ENCODE data around the gene ANKFY1.

The ANKFY1 gene

GRCh38 chr17:4118015-4118743 is 145.6 kb downstream of the ANKFY1 start:
- no peak for DNase-seq
- Histone ChIP-seq H3K27ac (ENCODE audit: low read length) (no peak overlapping the region), H3K4me3 (ENCODE audit: low read depth in 1 of 2, low read length in 2 of 2) (no peak overlapping the region), H4K20me1 (ENCODE audit: insufficient read depth, low read length) (no peaks in the 10 kb centered on the region; the same call in 1 of the 2 replicates), H3K79me2 (ENCODE audit: insufficient read depth, low read length) (peaks cover 7% of the 10 kb centered on the region), H3K4me1 (ENCODE audit: insufficient read depth, low read length) (no peaks in the 10 kb centered on the region), H3K4me2 (ENCODE audit: insufficient read depth, low read length) (no peak overlapping the region), H3K27me3 (ENCODE audit: insufficient read depth, low read length, poor library complexity) (no peaks in the 10 kb centered on the region), H2AFZ (ENCODE audit: low read depth, low read length) (no peak overlapping the region), H3K36me3 (ENCODE audit: insufficient read depth, low read length) (peaks cover 81% of the 10 kb centered on the region), H3K9me3 (ENCODE audit: insufficient read depth, low read length, severe bottlenecking) (no peaks in the 10 kb centered on the region), H3K9ac (ENCODE audit: low read depth, low read length) (no peak overlapping the region)
- ATAC-seq (ENCODE audit: insufficient read depth, low read depth) = no peak
- TF ChIP-seq EZH2 (IDR thresholded peaks at IDR 0.05; ENCODE audit: borderline replicate concordance, low read depth, low read length, severe bottlenecking) (no peak), CTCF (IDR thresholded peaks at IDR 0.05; ENCODE audit: borderline replicate concordance, extremely low read depth, low read length, poor library complexity, severe bottlenecking) (no peak)

- H3K4me2 ChIP-seq (ENCODE audit: insufficient read depth, low read length) = no peak overlapping the region
- no peaks in the 10 kb centered on the region for H3K9me3 ChIP-seq (ENCODE audit: insufficient read depth, low read length, severe bottlenecking)
- no peaks in the 10 kb centered on the region; the same call in 1 of the 2 replicates for H4K20me1 ChIP-seq (ENCODE audit: insufficient read depth, low read length)
- no peak for DNase-seq
- no peak for TF ChIP-seq CTCF (IDR thresholded peaks at IDR 0.05; ENCODE audit: borderline replicate concordance, extremely low read depth, low read length, poor library complexity, severe bottlenecking)
- TF ChIP-seq EZH2 (IDR thresholded peaks at IDR 0.05; ENCODE audit: borderline replicate concordance, low read depth, low read length, severe bottlenecking) = no peak
- no peak overlapping the region for H3K9ac ChIP-seq (ENCODE audit: low read depth, low read length)
- H3K4me3 ChIP-seq (ENCODE audit: low read depth in 1 of 2, low read length in 2 of 2) = no peak overlapping the region
- no peak overlapping the region for H2AFZ ChIP-seq (ENCODE audit: low read depth, low read length)
- no peaks in the 10 kb centered on the region for H3K27me3 ChIP-seq (ENCODE audit: insufficient read depth, low read length, poor library complexity)
- H3K27ac ChIP-seq (ENCODE audit: low read length) = no peak overlapping the region
- peaks cover 4% of the 10 kb centered on the region; the same call in 1 of the 2 replicates for H3K79me2 ChIP-seq (ENCODE audit: insufficient read depth, low read length)
- H3K36me3 ChIP-seq (ENCODE audit: insufficient read depth, low read length) = peaks cover 82% of the 10 kb centered on the region
- no peaks in the 10 kb centered on the region for H3K4me1 ChIP-seq (ENCODE audit: insufficient read depth, low read length)
- no peak for ATAC-seq (ENCODE audit: insufficient read depth, low read depth)
These were observed 147.3 kb downstream of the ANKFY1 start for GRCh38 chr17:4116516-4116915.
